ENCODE measurements around the gene PLIN4.
"Not testable (repeated sequence)": the region's sequence is repeated elsewhere in the genome, so short reads cannot be mapped to it uniquely, and the experiment has no call there.

PLIN4 gene

DNA sequence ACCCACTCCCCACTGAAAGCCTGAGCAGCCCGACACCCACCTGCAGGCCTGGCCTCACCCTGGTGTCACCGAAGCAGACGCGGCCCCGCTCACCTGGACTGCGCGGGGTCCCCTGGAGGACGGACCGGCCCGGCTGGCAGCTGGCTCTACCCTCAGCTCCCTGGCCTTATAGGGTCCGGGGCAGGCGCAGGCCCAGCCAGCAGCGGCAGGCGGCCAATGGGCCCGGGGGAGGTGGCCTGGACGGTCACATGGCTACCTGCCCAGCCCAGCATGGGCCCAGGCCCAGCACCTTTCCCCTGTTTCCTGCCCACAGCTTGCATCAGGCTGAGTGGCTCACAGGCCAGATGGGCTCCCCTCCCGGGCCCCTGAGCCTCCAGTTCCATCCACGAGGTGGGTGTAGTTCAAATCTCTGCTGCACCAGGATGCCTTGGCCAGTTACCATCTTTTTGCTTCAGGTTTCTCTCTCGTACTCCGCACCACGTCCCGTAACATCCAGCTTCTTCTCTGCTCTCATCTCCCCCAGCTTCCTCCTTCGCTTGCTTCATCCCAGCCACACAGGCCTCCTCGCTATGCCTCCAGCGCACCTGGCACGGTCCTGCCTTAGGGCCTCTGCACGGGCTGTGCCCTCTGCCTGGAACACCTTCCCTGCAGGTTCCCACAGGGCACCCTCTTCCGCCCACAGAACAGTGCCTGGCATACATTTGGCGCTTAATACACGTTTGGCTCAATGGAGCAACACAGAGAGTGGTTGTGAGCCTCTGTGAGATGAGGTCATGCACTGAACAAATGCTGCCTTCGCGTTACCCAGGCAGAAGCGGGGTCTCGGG is at the start of gene PLIN4:
Gene PLIN4 (minus strand): TSS at position 142 of the 827 bp plus-strand sequence. CDS start 214 bp downstream, outside the sequence.
- no peak for DNase-seq

GRCh38 chr19:4567584-4568071 is 49.3 kb upstream of the PLIN4 start:
- DNase-seq: peak; percentile 49 to 75

- peak; percentile 28 to 61 for DNase-seq
Observed at GRCh38 chr19:4566402-4567051, 48.2 kb upstream of the PLIN4 start.

DNA sequence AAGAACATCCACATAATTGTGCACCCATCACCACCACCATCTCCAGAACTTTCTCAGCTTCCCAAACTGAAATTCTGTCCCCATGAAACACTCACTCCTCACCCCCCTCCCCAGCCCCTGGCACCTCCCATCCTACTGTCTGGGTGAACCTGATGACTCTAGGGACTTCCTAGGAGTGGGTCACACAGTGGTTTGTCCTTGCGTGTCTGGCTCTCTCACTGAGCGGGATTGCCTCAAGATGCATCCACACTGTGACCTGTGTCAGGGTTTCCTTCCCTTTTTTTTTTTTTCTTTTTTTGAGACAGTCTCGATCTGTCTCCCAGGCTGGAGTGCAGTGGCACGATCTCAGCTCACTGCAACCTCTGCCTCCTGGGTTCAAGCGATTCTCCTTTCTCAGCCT is 45.3 kb upstream of the PLIN4 start:
- not testable (repeated sequence) for DNase-seq

DNA sequence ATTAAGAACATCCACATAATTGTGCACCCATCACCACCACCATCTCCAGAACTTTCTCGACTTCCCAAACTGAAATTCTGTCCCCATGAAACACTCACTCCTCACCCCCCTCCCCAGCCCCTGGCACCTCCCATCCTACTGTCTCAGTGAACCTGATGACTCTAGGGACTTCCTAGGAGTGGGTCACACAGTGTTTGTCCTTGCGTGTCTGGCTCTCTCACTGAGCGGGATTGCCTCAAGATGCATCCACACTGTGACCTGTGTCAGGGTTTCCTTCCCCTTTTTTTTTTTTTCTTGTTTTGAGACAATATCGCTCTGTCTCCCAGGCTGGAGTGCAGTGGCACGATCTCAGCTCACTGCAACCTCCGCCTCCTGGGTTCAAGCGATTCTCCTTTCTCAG is 43.8 kb upstream of the PLIN4 start:
- not testable (repeated sequence) for DNase-seq

DNA sequence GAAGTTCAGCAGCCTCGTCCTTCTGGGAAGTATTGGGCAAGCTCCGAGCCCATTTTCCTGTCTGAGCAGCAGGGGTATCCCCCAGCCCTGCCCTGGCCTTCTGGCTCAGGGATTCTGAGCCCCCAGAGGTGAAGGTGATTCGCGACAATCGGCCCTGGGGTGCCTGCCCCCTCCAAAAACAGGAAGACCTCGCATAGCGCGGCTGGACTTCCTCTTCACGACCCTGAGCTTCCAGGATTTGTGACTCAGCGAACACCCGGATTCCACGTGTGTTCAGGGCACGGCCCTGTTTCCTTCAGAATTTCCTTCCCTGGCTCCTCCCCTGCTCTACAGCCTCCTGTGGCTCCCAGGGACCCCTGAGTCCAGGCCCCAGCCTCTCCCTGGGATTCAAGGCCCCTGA is 41.3 kb upstream of the PLIN4 start, which contains the start of gene SEMA6B:
Gene SEMA6B (minus strand): TSS at position 116 of the 400 bp plus-strand sequence. CDS start 1,227 bp downstream, outside the sequence.
- DNase-seq: no peak

- peak in 1 of 2 experiments; percentile 12 for DNase-seq
Observed at GRCh38 chr19:4557971-4558941, 40.0 kb upstream of the PLIN4 start.

DNA sequence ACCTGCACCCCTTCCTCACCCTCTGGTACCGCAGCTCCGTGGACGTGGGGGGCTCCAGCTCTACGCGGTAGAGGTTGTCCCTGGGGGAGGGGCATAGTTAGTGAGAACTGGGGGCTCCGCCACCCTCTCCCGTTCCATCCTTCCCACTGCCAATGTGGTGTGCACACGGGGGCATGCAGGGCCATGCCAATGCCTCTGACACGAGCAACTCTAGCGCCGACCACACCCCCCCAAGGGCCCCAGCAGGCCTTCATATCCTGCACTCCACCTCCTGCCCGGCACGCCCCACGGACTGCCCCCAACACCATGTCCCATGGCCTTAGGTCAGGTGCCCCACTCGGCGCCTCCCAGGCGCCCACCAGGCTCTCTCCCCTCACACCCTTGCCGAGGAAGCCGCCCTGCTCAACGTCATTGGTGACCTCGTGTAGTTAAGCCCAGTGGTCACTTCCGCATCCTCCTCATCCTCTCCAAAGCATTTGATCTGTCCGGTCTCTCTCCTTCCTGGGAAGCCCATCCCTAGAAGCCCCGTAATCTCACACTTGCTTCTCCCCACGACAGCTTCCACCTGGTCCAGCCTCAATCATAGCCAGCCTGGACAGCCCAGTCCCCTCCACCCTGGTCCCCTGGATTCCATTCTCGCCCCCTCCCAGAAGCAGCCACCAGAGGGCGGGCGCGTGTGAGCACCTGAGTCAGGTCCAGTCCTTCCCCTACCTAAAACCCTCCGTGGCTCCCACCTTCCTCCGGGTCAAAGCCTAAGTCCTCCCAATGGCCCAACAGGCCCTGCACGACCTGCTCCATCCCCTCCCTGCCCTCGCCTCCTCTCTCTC is 39.1 kb upstream of the PLIN4 start:
- no peak for DNase-seq

DNA sequence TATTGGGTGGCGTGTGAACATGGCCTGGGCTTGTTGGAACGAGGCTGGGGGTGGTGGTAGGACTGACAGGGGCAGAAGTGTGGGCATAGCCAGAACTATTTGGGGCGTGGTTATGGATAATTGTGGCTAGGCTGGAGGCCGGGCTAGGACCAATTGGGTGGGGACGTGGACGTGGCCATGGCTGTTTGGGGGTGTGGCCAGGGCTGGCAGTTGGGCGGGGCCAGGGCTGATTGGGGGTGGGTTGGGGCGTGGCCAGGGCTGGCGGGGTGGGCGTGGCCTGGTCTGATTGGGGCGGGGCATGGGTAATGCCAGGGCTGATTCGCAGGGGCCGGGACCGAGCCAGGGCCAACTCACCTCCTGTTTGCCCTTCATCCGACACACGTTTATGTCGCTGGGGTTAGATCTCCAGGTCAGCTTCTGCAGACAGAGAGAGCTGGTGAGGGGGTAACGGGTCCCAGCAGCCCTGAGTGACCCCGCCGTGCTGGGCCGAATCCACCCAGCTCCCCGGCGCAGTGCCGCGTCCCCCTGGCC is 38.4 kb upstream of the PLIN4 start:
- DNase-seq: no peak

GRCh38 chr19:4555657-4556561 is 37.6 kb upstream of the PLIN4 start:
- no peak for DNase-seq

GRCh38 chr19:4554717-4555116 is 36.4 kb upstream of the PLIN4 start:
- DNase-seq: no peak

- DNase-seq: no peak
Observed at GRCh38 chr19:4553775-4554174, 35.5 kb upstream of the PLIN4 start.

DNA sequence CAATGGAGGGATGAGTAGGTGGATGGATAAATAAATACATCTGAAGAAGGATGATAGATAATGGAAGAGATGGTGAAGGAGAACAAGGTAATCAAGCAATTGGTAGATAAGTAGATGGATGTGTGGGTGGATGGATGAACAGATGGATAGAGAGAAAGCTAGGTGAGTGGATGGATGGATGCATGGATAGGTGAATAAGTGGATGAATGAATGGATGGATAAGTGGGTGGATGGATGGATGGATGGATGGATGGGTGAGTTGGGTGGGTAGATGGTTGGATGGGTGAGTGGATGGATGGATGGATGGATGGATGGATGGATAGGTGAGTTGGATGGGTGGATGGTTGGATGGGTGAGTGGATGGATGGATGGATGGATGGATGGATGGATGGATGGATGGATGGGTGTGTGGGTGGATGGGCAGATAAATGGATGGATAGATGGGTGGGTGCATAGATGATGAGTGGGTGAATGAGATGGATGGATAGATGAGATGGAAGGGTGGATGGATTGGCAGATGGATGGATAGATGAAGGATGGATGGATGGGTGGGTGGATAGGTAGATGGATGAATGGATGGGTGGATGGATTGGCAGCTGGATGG is 34.9 kb upstream of the PLIN4 start:
- no peak for DNase-seq

GRCh38 chr19:4552525-4552819 is 34.2 kb upstream of the PLIN4 start:
- DNase-seq: no peak

GRCh38 chr19:4550479-4551050 is 32.3 kb upstream of the PLIN4 start:
- no peak for DNase-seq

GRCh38 chr19:4550018-4550417 is 31.7 kb upstream of the PLIN4 start:
- DNase-seq: no peak

GRCh38 chr19:4548238-4548584 is 29.9 kb upstream of the PLIN4 start:
- no peak for DNase-seq

DNA sequence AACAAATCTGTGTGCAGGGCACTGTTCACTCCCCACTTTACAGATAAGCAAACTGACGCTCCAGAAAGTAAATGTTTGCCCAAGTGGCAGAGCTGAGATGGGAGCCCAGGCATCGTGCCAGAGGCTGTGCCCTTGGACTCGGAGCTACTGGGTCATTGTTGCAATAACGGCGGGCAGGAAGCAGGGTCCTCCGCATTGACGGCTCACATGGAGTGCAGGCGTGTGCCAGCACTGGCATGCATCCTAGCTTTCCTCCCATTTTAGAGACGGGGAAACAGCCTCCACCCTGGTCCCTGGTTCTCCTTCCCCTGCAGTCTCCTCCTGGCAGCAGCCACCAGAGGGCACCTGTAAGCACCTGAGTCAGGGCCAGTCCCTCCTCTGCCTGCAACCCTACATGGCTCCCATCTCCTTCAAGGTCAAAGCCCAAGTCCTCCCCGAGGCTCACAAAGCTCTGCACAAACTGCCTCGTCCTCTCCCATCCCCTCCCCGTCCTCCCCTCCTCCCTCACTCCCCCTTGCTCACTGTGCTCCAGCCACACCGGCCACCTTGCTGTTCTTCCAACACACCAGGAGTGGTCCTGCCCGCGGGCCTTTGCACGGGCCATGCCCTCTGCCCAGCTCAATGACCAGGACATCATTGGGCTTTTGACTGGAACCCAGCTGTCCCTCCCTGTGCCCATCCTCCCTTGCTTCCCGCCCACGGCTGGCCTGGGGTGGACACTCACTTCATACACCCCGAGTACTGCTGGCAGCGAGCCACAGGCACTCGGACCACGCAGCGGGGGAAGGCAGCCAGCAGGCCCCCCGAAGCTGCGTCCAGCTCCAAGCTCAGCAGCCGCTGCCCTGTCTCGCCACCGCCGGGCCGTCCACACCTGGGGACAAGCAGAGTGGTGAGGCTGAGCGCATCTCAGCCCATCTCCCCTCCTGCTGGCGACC is 29.3 kb upstream of the PLIN4 start:
- DNase-seq: peak; percentile 14 to 20
